Transverse colon (tissue), 4 donors: ENCODE data around the gene MCCD1. TPM values are rescaled to one million over a fixed set of nuclear protein-coding genes. Genes with fewer than 3 reads are reported as not detected.

Experiments used
- DNase-seq: peaks from one replicate; pipeline ENCODE4 v3.0.0-alpha.2; 2019
- H3K27ac ChIP-seq, 4 donors: fragments of 200-600 bp; sonication (generic); 2 replicates each; pipeline ENCODE4 v1.5.1; 2016 to 2018; ENCODE audit warnings: inconsistent platforms in 4 of 4
- H3K27me3 ChIP-seq: fragments of 200-600 bp; sonication (generic); 2 replicates; pipeline ENCODE4 v1.5.1; 2017; ENCODE audit warnings: inconsistent platforms
- H3K36me3 ChIP-seq, 4 donors: fragments of 200-600 bp; sonication (generic); 2 replicates each; pipeline ENCODE4 v1.5.1; 2017 to 2019; ENCODE audit warnings: inconsistent platforms in 4 of 4
- H3K4me1 ChIP-seq, 4 donors: fragments of 200-600 bp; sonication (generic); 2 replicates each; pipeline ENCODE4 v1.5.1; 2017 to 2020; ENCODE audit warnings: inconsistent platforms in 4 of 4
- H3K4me3 ChIP-seq, 4 donors: fragments of 200-600 bp; sonication (generic); 1 replicate in 1 of 4; 2 replicates in 3 of 4; pipeline versions ENCODE4 v1.5.1 to v1.6.1; 2017 to 2019; ENCODE audit warnings: inconsistent platforms in 4 of 4
- H3K9me3 ChIP-seq, 2 donors: fragments of 200-600 bp; sonication (generic); 2 replicates each; pipeline ENCODE4 v1.5.1; 2017 to 2019; ENCODE audit warnings: inconsistent platforms in 2 of 2
- CTCF ChIP-seq, 5 experiments: fragments of 200-600 bp in 3 of 5; fragments of 450-650 bp in 2 of 5; sonication (generic) in 3 of 5; IDR thresholded peaks; 1 replicate in 2 of 5; 2 replicates in 3 of 5; pipeline ENCODE4 v1.5.1; 2016 to 2017; ENCODE audit warnings: antibody characterized with exemption in 5 of 5, inconsistent platforms in 3 of 5, mild to moderate bottlenecking in 2 of 5, moderate library complexity in 1 of 5
- EP300 ChIP-seq: sonication (generic); formaldehyde crosslinking; IDR thresholded peaks from one replicate; pipeline ENCODE4 v1.6.1; 2017; ENCODE audit warnings: antibody characterized with exemption, low read depth
- POLR2A ChIP-seq: fragments of 450-650 bp; IDR thresholded peaks from one replicate; pipeline ENCODE4 v1.6.1; 2016; ENCODE audit warnings: antibody characterized with exemption, mild to moderate bottlenecking, moderate library complexity
- POLR2AphosphoS5 ChIP-seq, 3 donors: sonication (generic); formaldehyde crosslinking; IDR thresholded peaks; one replicate each; pipeline ENCODE4 v1.6.1; 2016; ENCODE audit warnings: antibody characterized with exemption in 3 of 3
- WGBS, 2 donors: methylation state at CpG; one replicate each; pipeline ENCODE4 v1.1.5; 2018; ENCODE audit warnings: low coverage in 1 of 2; 5-methylcytosine and 5-hydroxymethylcytosine counted together
- in situ Hi-C, 4 donors: fragments of 200-750 bp; cut with MboI; loops; one replicate each; pipeline versions ENCODE4 v1.15.0 to v1.15.1; 2017; ENCODE audit warnings: low sequenced_read_pairs in 3 of 4, low pct_ligation_motif_present in 1 of 4, low pct_unique_long_range_greater_than_20kb in 1 of 4
- intact Hi-C: fragments of 100-400 bp; cut with DNase I; formaldehyde crosslinking; loops from one replicate; pipeline ENCODE4 v1.15.1; 2023; ENCODE audit warnings: low total_unique reads
- total RNA-seq, 4 donors: library from RNA; depleted of rRNA; stranded (reverse); fragments of >200 nt; gene quantifications; one replicate each; pipeline ENCODE4 v1.1.0, GENCODE V29; 2016

The MCCD1 gene
- total RNA-seq, 4 donors from 2014 or later = not detected

- peaks cover 0 to 69% (median 35%) of the 10 kb centered on the region in 4 donors for H3K36me3 ChIP-seq
- intact Hi-C loops = no loop called here
- no peak for DNase-seq
- no peaks in the 10 kb centered on the region for H3K4me1 ChIP-seq
- H3K9me3 ChIP-seq = no peaks in the 10 kb centered on the region
- in situ Hi-C loops = no loop called here
- H3K4me3 ChIP-seq = no peak overlapping the region
- 64 to 70% methylated on average over 7 to 9 of the region's 9 CpGs for WGBS, 2 donors
- TF ChIP-seq CTCF (IDR thresholded peaks at IDR 0.05) (no peak), POLR2A (no peak), EP300 (no peak), POLR2AphosphoS5 (IDR thresholded peaks at IDR 0.05) (no peak)
- H3K27ac ChIP-seq = no peak overlapping the region
- no peaks in the 10 kb centered on the region for H3K27me3 ChIP-seq
These were observed 3.2 kb downstream of the MCCD1 start for GRCh38 chr6:31531771-31532643.

- 17 to 56% methylated on average over 1 to 9 of the region's 9 CpGs for WGBS, 2 donors
- peaks cover 0 to 3% (median 0%) of the 10 kb centered on the region in 4 donors for H3K4me1 ChIP-seq
- intact Hi-C loops = no loop called here
- H3K9me3 ChIP-seq = no peaks in the 10 kb centered on the region
- in situ Hi-C loops = no loop called here
- peaks cover 0 to 77% (median 40%) of the 10 kb centered on the region in 4 donors for H3K36me3 ChIP-seq
- no peak for TF ChIP-seq POLR2AphosphoS5 (IDR thresholded peaks at IDR 0.05)
- TF ChIP-seq POLR2A = no peak
- TF ChIP-seq CTCF (IDR thresholded peaks at IDR 0.05) = no peak
- TF ChIP-seq EP300 = no peak
- no peak for DNase-seq
- H3K4me3 ChIP-seq = no peak overlapping the region
- no peak overlapping the region for H3K27ac ChIP-seq
- H3K27me3 ChIP-seq = no peaks in the 10 kb centered on the region
These were observed 4.1 kb downstream of the MCCD1 start for GRCh38 chr6:31532644-31533454.

GRCh38 chr6:31533455-31533841 is 4.7 kb downstream of the MCCD1 start:
- 83 to 88% methylated on average over 1 of the region's 1 CpG for WGBS, 2 donors
- DNase-seq = no peak
- Histone ChIP-seq H3K27ac (no peak overlapping the region), H3K27me3 (no peaks in the 10 kb centered on the region), H3K36me3 (peaks cover 0 to 83% (median 43%) of the 10 kb centered on the region in 4 donors), H3K4me3 (no peak overlapping the region), H3K9me3 (no peaks in the 10 kb centered on the region), H3K4me1 (peaks cover 0 to 6% (median 2%) of the 10 kb centered on the region in 4 donors)
- in situ Hi-C loops = no loop called here
- TF ChIP-seq POLR2AphosphoS5 (IDR thresholded peaks at IDR 0.05) (no peak), POLR2A (no peak), CTCF (IDR thresholded peaks at IDR 0.05) (no peak), EP300 (no peak)
- intact Hi-C loops = no loop called here

- 89% methylated on average over 6 of the region's 6 CpGs; no CpG with 5 or more reads in 1 of the 2 donors for WGBS, 2 donors
These were observed 5.2 kb downstream of the MCCD1 start for GRCh38 chr6:31534011-31534410.

More at GRCh38 chr6:31534011-31534410, 5.2 kb downstream of the MCCD1 start:
- TF ChIP-seq POLR2AphosphoS5 (IDR thresholded peaks at IDR 0.05) (no peak), EP300 (no peak), POLR2A (peak; percentile 15), CTCF (IDR thresholded peaks at IDR 0.05) (no peak)
- Histone ChIP-seq H3K36me3 (peaks cover 0 to 88% (median 44%) of the 10 kb centered on the region in 4 donors), H3K27ac (no peak overlapping the region), H3K4me1 (peaks cover 0 to 11% (median 6%) of the 10 kb centered on the region in 4 donors), H3K4me3 (no peak overlapping the region), H3K9me3 (no peaks in the 10 kb centered on the region), H3K27me3 (no peaks in the 10 kb centered on the region)
- intact Hi-C loops (no loop called here), in situ Hi-C loops (no loop called here)
- no peak for DNase-seq
